ELF-1 (cell line): ENCODE results near the gene MAN2B1.
"Not testable (repeated sequence)": the region's sequence is repeated elsewhere in the genome, so short reads cannot be mapped to it uniquely, and the experiment has no call there.

Source experiments
- DNase-seq: peaks from one replicate; pipeline ENCODE4 v3.0.0-alpha.2; 2016; ENCODE audit warnings: low read depth, low spot score

MAN2B1 gene

GRCh38 chr19:12621253-12622024 is 45.1 kb downstream of the MAN2B1 start:
- not testable (repeated sequence) for DNase-seq

- DNase-seq, result no peak
Observed at GRCh38 chr19:12617646-12618045, 48.9 kb downstream of the MAN2B1 start.

- peak; percentile 75 for DNase-seq
Observed at GRCh38 chr19:12611361-12611699, 55.2 kb downstream of the MAN2B1 start.

GRCh38 chr19:12610540-12611360 is 55.8 kb downstream of the MAN2B1 start, which contains the start of the genes ZNF490 and ZNF791:
TSS of gene ZNF490 (minus strand) at chr19:12610813. CDS start at chr19:12610680, 133 bp downstream.
TSS of gene ZNF791 (plus strand) at chr19:12610920. CDS start at chr19:12611080, 160 bp downstream.
- peak; percentile 97 for DNase-seq

GRCh38 chr19:12607631-12608030 is 58.9 kb downstream of the MAN2B1 start:
- no peak for DNase-seq

- no peak for DNase-seq
Observed at GRCh38 chr19:12606796-12607195, 59.7 kb downstream of the MAN2B1 start.

- no peak for DNase-seq
Observed at GRCh38 chr19:12603714-12604113, 62.8 kb downstream of the MAN2B1 start.

- no peak for DNase-seq
Observed at GRCh38 chr19:12597594-12597993, 68.9 kb downstream of the MAN2B1 start.

GRCh38 chr19:12596927-12597548 is 69.5 kb downstream of the MAN2B1 start:
- peak; percentile 75 for DNase-seq
